Subcutaneous adipose tissue (tissue), 4 donors: ENCODE measurements around the gene BCAT1. TPM values are rescaled to one million over a fixed set of nuclear protein-coding genes. Genes with fewer than 3 reads are reported as not detected.

Source experiments
- CTCF ChIP-seq: fragments of 450-650 bp; IDR thresholded peaks from one replicate; pipeline ENCODE4 v1.5.1; 2016; ENCODE audit warnings: low read depth, mild to moderate bottlenecking, control low read depth, antibody characterized with exemption, moderate library complexity
- total RNA-seq, 4 donors: library from RNA; depleted of rRNA; stranded (reverse); fragments of >200 nt; gene quantifications; one replicate each; pipeline ENCODE4 v1.1.0, GENCODE V29; 2016

The BCAT1 gene
- total RNA-seq, 4 donors from 2014 or later, result 13.8 to 127 (median 37.3) TPM

- TF ChIP-seq CTCF, result no peak
Measured at GRCh38 chr12:24777359-24777758, 171.5 kb downstream of the BCAT1 start.

- no peak for TF ChIP-seq CTCF
Measured at GRCh38 chr12:24776861-24777260, 172.0 kb downstream of the BCAT1 start.

GRCh38 chr12:24775073-24775472 lies 173.8 kb downstream of the BCAT1 start:
- TF ChIP-seq CTCF, result no peak

- TF ChIP-seq CTCF, result no peak
Measured at GRCh38 chr12:24773996-24774395, 174.9 kb downstream of the BCAT1 start.

GRCh38 chr12:24772813-24773212 lies 176.1 kb downstream of the BCAT1 start:
- no peak for TF ChIP-seq CTCF

- TF ChIP-seq CTCF, result no peak
Measured at GRCh38 chr12:24770821-24771220, 178.1 kb downstream of the BCAT1 start.

GRCh38 chr12:24770334-24770733 lies 178.6 kb downstream of the BCAT1 start:
- no peak for TF ChIP-seq CTCF
